ENCODE measurements around the gene NTPCR.

DNA sequence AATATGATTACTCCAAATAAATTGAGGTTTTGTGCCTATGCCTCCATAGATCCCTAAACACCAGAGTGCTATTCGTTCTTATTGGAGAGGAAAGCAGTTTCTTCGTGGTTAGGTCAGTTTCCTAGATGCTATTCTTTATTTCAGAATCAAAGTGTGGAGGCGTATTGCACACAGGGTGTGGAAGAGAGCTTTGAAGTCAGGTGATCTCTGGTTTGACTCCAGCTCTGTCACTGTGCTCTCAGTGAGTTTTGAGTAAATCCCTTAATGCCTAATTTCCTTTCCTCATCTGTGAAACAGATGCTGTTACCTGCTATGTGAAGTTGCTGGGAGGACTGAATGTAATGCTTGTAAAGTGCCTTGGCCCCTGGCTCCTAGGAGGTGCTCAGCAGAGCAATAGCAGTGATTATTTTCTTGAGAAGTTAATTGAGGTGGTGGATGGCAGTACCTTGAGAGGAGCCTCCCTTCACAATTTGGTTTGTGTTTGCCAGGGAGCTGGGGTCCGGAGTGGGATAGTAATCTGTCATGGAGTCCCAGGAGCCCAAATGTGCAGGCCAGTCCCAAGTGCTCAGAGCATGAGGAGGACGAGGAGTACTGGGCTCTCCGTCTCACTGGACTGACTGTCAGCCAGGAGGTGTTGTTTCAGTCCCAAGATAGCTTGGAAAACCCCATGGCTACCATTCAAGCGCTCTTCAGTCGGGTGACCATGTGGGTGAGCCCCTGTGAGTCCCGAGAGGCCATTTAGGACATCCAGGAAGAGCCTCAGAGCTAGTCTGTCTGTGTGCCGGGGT, 14.9 kb downstream of the NTPCR start:
- TF ChIP-seq, protein P1, sequence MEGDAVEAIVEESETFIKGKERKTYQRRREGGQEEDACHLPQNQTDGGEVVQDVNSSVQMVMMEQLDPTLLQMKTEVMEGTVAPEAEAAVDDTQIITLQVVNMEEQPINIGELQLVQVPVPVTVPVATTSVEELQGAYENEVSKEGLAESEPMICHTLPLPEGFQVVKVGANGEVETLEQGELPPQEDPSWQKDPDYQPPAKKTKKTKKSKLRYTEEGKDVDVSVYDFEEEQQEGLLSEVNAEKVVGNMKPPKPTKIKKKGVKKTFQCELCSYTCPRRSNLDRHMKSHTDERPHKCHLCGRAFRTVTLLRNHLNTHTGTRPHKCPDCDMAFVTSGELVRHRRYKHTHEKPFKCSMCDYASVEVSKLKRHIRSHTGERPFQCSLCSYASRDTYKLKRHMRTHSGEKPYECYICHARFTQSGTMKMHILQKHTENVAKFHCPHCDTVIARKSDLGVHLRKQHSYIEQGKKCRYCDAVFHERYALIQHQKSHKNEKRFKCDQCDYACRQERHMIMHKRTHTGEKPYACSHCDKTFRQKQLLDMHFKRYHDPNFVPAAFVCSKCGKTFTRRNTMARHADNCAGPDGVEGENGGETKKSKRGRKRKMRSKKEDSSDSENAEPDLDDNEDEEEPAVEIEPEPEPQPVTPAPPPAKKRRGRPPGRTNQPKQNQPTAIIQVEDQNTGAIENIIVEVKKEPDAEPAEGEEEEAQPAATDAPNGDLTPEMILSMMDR (conservative IDR thresholded peaks at IDR 0.05) = no peak
- no peak for TF ChIP-seq ZFX (IDR thresholded peaks at IDR 0.05)

All from C4-2B (cell line).